Aorta (tissue), 5 donors: Measurements from ENCODE around the gene STARD9. TPM values are rescaled to one million over a fixed set of nuclear protein-coding genes. Genes with fewer than 3 reads are reported as not detected.
"Not testable (repeated sequence)": the region's sequence is repeated elsewhere in the genome, so short reads cannot be mapped to it uniquely, and the experiment has no call there.

Experiments
- ATAC-seq: fragments of 200-7000 bp; cut with Tn5 transposase; one replicate; pipeline ENCODE4 v1.9.1; 2022; ENCODE audit warnings: moderate library complexity; ENCODE audit not compliant: low FRiP score
- DNase-seq, 2 donors: peaks; one replicate each; pipeline ENCODE4 v3.0.0-alpha.2; 2020
- H3K27ac ChIP-seq, 2 donors: one replicate each; pipeline ENCODE4 v1.5.1; 2013; ENCODE audit warnings: low read length in 2 of 2, mild to moderate bottlenecking in 2 of 2, moderate library complexity in 2 of 2, control low read depth in 1 of 2, inconsistent platforms in 1 of 2, low read depth in 1 of 2
- H3K27me3 ChIP-seq, 2 donors: one replicate each; pipeline ENCODE4 v1.6.1; 2013; ENCODE audit warnings: control low read depth in 1 of 2, low read length in 1 of 2, mild to moderate bottlenecking in 1 of 2, moderate library complexity in 1 of 2; ENCODE audit not compliant: insufficient read depth in 2 of 2, control insufficient read depth in 1 of 2
- H3K36me3 ChIP-seq, 2 donors: one replicate each; pipeline ENCODE4 v1.6.1; 2013; ENCODE audit warnings: control low read depth in 1 of 2, low read length in 1 of 2, mild to moderate bottlenecking in 1 of 2; ENCODE audit not compliant: insufficient read depth in 2 of 2, control insufficient read depth in 1 of 2
- H3K4me1 ChIP-seq, 2 donors: one replicate each; pipeline ENCODE4 v1.6.1; 2013; ENCODE audit warnings: low read length in 2 of 2, control low read depth in 1 of 2, mild to moderate bottlenecking in 1 of 2, moderate library complexity in 1 of 2; ENCODE audit not compliant: insufficient read depth in 2 of 2, control insufficient read depth in 1 of 2
- H3K4me3 ChIP-seq, 2 donors: one replicate each; pipeline ENCODE4 v1.5.1; 2013; ENCODE audit warnings: low read length in 2 of 2, control low read depth in 1 of 2, mild to moderate bottlenecking in 1 of 2
- H3K9me3 ChIP-seq: one replicate; pipeline ENCODE4 v1.6.1; 2013; ENCODE audit warnings: mild to moderate bottlenecking, low read length; ENCODE audit not compliant: control insufficient read depth
- WGBS, 2 donors: extraction: QIAGEN DNeasy Blood & Tissue Kit; methylation state at CpG; one replicate each; pipeline ENCODE4 v1.1.7; 2013; 5-methylcytosine and 5-hydroxymethylcytosine counted together
- intact Hi-C, 2 donors: fragments of 100-400 bp; cut with DNase I; formaldehyde crosslinking; loops; one replicate each; pipeline versions ENCODE4 v1.14.2 to v1.15.0; 2022
- polyA plus RNA-seq, 2 donors: library from polyadenylated mRNA; stranded (reverse); fragments of 200-250 nt; gene quantifications; one replicate each; pipeline ENCODE4 v1.2.3, GENCODE V29; 2013
- total RNA-seq, 2 donors: library from RNA; stranded (reverse); fragmentation: NEBNext Ultra II Directional; extraction: Animal tissue kit (Norgen Biotek cat#: 25700); gene quantifications; one replicate each; pipeline ENCODE4 v1.2.1, GENCODE V29; 2021
- donor health status: healthy with polysubstance abuse.
- donor health status: Bipolar disorder and iron deficiency.
- donor health status: DM: no; HTN: no; CAD: no.
- donor health status: DM: no; HTN: no; CAD: no.
- donor health status: DM: yes; HTN: yes; CAD: no.

STARD9 gene
- total and polyA plus RNA-seq, 4 donors: 3.3 to 65.8 (median 26.5) TPM

- Histone ChIP-seq H3K27ac (no peak overlapping the region), H3K4me1 (no peaks in the 10 kb centered on the region), H3K9me3 (no peaks in the 10 kb centered on the region), H3K27me3 (no peaks in the 10 kb centered on the region), H3K4me3 (no peak overlapping the region), H3K36me3 (no peaks in the 10 kb centered on the region)
- intact Hi-C loops: no loop called here
- no peak for ATAC-seq
- 97 to 100% methylated on average over 2 of the region's 2 CpGs for WGBS, 2 donors
- DNase-seq: no peak
Observed at GRCh38 chr15:42759093-42759492, 183.7 kb downstream of the STARD9 start.

- ATAC-seq (no peak), DNase-seq (no peak)
- Histone ChIP-seq H3K27me3 (no peaks in the 10 kb centered on the region), H3K9me3 (no peaks in the 10 kb centered on the region), H3K36me3 (no peaks in the 10 kb centered on the region), H3K4me1 (no peaks in the 10 kb centered on the region), H3K4me3 (no peak overlapping the region), H3K27ac (no peak overlapping the region)
- 92 to 98% methylated on average over 1 of the region's 1 CpG for WGBS, 2 donors
- intact Hi-C loops: no loop called here
Observed at GRCh38 chr15:42760759-42761158, 185.4 kb downstream of the STARD9 start.

GRCh38 chr15:42761813-42762212, 186.4 kb downstream of the STARD9 start:
- H3K4me3 ChIP-seq, DNase-seq, ATAC-seq, H3K27me3 ChIP-seq, H3K27ac ChIP-seq, H3K4me1 ChIP-seq, H3K36me3 ChIP-seq, H3K9me3 ChIP-seq, intact Hi-C loops: not testable (repeated sequence)
- WGBS, 2 donors: 64 to 74% methylated on average over 2 of the region's 2 CpGs

GRCh38 chr15:42764154-42764731, 188.8 kb downstream of the STARD9 start:
- ATAC-seq, DNase-seq, H3K4me1 ChIP-seq, H3K27me3 ChIP-seq, intact Hi-C loops, H3K36me3 ChIP-seq, H3K9me3 ChIP-seq, H3K27ac ChIP-seq, H3K4me3 ChIP-seq: not testable (repeated sequence)
- WGBS, 2 donors: 77 to 81% methylated on average over 16 of the region's 16 CpGs

- ATAC-seq, DNase-seq, H3K4me1 ChIP-seq, H3K27me3 ChIP-seq, H3K4me3 ChIP-seq, H3K36me3 ChIP-seq, H3K9me3 ChIP-seq, H3K27ac ChIP-seq, intact Hi-C loops: not testable (repeated sequence)
- WGBS, 2 donors: 97% methylated on average over 4 of the region's 4 CpGs
Observed at GRCh38 chr15:42766109-42766508, 190.7 kb downstream of the STARD9 start.

Other genes starting within 250 kb of the STARD9 start
- 10 to 100 TPM; 15.4 to 22.6 TPM for gene CAPN3, start 216.1 kb upstream of the STARD9 start, total RNA-seq
- gene CAPN3, start 216.1 kb upstream of the STARD9 start, polyA plus RNA-seq: 100 to 1,000 TPM in 1 of 2 donors, 1 to 10 TPM in 1; 3.3 to 101 TPM
- gene ZNF106, start 84.5 kb upstream of the STARD9 start, total RNA-seq: 10 to 100 TPM; 76.9 to 78.8 TPM
- 10 to 100 TPM; 11.9 to 30.4 TPM for gene ZNF106, start 84.5 kb upstream of the STARD9 start, polyA plus RNA-seq
- gene SNAP23, start 80.0 kb upstream of the STARD9 start, total RNA-seq: 10 to 100 TPM; 85.6 to 88.0 TPM
- gene SNAP23, start 80.0 kb upstream of the STARD9 start, polyA plus RNA-seq: 10 to 100 TPM; 74.3 to 82.5 TPM
- gene LRRC57, start 26.8 kb upstream of the STARD9 start, total RNA-seq: 10 to 100 TPM; 16.8 to 20.8 TPM
- 10 to 100 TPM in 1 of 2 donors, 1 to 10 TPM in 1; 5.1 to 10.2 TPM for gene LRRC57, start 26.8 kb upstream of the STARD9 start, polyA plus RNA-seq
- gene HAUS2, start 26.8 kb upstream of the STARD9 start, total RNA-seq: 10 to 100 TPM; 16.0 to 21.9 TPM
- gene HAUS2, start 26.8 kb upstream of the STARD9 start, polyA plus RNA-seq: 10 to 100 TPM in 1 of 2 donors, 1 to 10 TPM in 1; 7.3 to 14.7 TPM
- 10 to 100 TPM in 1 of 2 donors, 1 to 10 TPM in 1; 9.0 to 18.6 TPM for gene CDAN1, start 161.5 kb downstream of the STARD9 start, total RNA-seq
- gene CDAN1, start 161.5 kb downstream of the STARD9 start, polyA plus RNA-seq: 10 to 100 TPM in 1 of 2 donors, 1 to 10 TPM in 1; 2.8 to 24.6 TPM